Gastrocnemius medialis (tissue), 4 donors: ENCODE data around the gene DHX16.

ENCODE experiments used
- POLR2A ChIP-seq, 2 donors: fragments of 450-650 bp; IDR thresholded peaks; one replicate each; pipeline ENCODE4 v1.6.1; 2017; ENCODE audit warnings: antibody characterized with exemption in 2 of 2, mild to moderate bottlenecking in 2 of 2, moderate library complexity in 2 of 2
- TF ChIP-seq, protein P1 (sequence below), 5 experiments: fragments of 450-650 bp in 3 of 5; fragments of 200-600 bp in 2 of 5; sonication (generic) in 2 of 5; IDR thresholded peaks in 4 of 5; conservative IDR thresholded peaks in 1 of 5; 1 replicate in 4 of 5; 2 replicates in 1 of 5; pipeline ENCODE4 v1.5.1; 2016 to 2019; ENCODE audit warnings: antibody characterized with exemption in 5 of 5, mild to moderate bottlenecking in 3 of 5, moderate library complexity in 3 of 5

DNA sequence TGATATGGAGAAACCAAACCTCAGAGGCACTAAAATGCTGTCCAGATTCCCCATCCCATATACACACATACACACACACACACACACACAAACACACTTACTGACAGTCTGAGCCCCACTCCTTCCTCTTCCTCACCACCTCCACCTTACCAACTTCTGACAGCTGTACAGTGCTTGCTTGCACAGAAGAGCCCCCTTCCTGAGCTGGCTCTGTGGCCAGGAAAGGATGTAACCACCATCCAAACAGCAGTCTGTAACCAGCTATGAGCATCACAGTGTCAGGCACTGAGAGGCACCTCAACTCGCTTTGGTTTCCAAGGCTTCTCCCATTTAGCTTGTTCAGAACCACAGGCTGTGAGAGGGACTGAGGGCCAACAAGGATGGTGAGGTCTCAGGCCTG is 31.8 kb downstream of the DHX16 start:
- TF ChIP-seq, protein P1, sequence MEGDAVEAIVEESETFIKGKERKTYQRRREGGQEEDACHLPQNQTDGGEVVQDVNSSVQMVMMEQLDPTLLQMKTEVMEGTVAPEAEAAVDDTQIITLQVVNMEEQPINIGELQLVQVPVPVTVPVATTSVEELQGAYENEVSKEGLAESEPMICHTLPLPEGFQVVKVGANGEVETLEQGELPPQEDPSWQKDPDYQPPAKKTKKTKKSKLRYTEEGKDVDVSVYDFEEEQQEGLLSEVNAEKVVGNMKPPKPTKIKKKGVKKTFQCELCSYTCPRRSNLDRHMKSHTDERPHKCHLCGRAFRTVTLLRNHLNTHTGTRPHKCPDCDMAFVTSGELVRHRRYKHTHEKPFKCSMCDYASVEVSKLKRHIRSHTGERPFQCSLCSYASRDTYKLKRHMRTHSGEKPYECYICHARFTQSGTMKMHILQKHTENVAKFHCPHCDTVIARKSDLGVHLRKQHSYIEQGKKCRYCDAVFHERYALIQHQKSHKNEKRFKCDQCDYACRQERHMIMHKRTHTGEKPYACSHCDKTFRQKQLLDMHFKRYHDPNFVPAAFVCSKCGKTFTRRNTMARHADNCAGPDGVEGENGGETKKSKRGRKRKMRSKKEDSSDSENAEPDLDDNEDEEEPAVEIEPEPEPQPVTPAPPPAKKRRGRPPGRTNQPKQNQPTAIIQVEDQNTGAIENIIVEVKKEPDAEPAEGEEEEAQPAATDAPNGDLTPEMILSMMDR (IDR thresholded peaks at IDR 0.05 in 4 of 5, conservative IDR thresholded peaks at IDR 0.05 in 1 of 5): no peak
- TF ChIP-seq POLR2A (IDR thresholded peaks at IDR 0.05): no peak
